ENCODE data around the gene NKPD1.

Gene NKPD1, protein sequence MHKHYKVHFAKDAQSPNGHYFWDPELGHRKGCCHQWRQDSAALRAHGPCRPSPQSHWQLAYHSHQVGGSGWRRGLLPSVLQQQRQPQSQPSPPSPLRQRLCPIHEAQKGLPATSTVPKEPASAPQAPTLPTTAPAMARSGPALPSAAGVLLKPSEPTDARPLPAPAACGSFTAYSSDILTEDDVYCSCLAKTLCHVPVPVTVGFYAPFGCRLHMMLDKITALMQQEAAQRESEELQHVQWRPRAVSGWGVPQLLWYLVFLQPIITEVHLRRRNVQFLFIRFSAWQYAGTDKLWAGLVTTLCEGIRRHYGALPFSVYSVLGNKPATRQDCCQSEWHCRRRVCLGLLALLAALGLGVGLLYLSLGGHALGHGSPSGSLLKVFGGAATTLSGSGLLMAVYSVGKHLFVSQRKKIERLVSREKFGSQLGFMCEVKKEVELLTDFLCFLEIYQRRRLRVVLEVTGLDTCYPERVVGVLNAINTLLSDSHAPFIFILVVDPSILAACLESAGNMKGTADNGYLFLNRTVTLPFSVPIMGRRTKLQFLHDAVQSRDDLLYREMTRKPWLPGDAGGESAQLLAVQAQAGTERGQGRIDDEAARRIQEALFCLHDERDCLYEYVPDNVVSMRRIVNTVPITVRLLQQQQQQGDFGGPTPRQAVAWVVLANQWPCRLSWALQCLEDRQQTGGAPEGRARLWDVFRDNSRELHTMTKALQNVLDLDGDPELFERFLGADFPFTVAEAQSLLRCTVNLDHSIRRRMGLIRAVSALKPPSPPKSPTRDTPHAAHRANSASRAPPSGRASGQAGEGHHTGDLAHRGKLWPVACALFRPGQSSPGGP

DNA sequence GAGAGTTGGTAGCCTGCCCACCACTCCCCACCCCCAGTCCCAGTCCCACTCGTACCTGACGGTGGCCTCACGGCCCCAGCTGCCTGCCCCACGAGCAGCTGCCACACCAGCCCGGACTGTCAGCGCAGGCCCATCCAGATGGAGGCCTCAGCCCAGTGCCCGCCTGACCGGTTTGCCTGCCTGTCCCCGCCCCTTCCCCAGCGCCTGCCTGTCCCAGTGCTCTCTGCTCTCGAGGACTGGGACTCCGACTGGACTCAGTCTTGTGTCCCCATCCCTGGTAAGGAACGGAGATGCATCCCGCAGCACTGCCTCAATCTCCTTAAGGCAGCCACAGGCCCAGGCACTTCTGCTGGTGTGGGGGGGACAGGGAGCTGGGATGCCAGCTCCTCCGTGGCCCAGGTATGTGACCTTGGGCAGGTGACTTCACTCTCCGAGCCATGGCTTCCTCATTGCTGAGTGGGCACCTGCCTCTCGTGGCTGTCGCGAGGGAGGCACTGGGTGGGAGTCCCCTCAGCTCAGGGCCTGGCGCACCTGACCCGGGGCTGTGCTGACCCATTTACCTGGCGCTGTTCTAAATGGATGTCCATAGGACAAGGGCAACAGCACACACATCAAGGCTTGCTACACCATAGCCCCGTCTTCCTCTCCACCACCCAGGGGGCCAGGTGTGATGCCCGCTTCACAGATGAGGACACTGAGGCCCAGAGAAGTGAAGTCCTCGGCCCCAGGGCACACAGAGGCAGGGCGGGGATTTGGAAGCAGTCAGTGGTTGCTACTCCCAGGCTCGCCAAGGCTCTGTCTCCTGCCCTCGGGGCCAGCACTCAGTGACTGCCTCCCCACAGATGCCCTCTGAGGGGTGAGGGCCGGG lies at the start of gene NKPD1:
Gene NKPD1, minus strand, starts transcription at position 113 of the 868 bp plus-strand sequence. CDS start 832 bp downstream, outside the sequence.
- DNase-seq = no peak

- no peak for DNase-seq
Measured at GRCh38 chr19:45206328-45206727, 45.5 kb upstream of the NKPD1 start.

GRCh38 chr19:45205810-45206209 lies 45.0 kb upstream of the NKPD1 start:
- no peak for DNase-seq

DNA sequence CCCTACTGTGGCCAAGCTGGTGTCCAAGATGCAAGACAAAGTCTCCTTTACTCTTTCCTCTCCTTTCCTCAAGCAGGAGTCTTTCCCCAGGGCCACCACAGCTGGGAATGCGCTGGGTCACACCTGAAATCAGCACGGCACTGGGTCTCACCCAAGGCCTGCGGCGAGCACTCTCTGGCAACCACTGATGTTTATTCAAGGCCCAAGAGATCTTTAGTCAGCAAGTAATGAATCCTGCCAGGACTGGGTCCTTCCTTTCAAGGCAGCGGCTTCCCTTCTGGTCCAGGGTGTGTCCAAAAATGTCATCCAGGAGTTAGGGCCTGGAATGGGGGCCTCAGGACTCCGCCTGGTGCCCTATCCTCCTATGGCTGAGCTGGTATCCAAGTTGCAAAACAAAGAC lies 41.9 kb upstream of the NKPD1 start:
- no peak for DNase-seq

DNA sequence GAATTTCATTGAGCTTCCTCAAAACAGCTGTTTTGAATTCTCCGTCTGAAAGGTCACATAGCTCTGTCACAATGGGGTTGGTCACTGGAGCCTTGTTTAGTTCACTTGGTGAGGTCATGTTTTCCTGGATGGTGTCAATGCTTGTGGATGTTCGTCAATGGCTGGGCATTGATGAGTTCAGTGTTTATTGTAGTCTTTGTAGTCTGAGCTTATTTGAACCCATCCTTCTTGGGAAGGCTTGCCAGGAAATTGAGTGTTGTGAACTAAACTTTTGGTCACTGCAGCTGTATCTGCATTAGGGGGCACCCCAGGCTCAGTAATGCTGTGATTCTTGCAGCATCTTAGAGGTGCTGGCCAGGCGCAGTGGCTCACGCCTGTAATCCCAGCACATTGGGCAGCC lies 39.8 kb upstream of the NKPD1 start:
- peak; percentile 62 for DNase-seq

GRCh38 chr19:45195764-45196163 lies 35.0 kb upstream of the NKPD1 start:
- DNase-seq = no peak

DNA sequence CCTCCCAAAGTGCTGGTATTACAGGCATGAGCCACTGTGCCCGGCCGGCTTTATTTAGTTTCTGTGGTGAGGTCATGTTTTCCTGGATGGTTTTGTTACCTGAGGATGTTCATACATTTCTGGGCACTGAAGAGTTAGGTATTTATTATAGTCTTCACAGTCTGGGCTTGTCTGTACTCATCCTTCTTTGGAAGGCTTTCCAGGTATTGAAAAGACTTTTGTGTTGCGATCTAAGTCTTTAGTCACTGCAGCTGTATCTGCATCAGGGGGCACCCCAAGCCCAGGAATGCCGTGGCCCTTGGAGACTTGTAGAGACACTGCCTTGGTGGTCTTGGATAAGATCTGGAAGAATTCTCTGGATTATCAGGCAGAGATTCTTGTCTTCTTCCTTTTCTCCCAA lies 30.6 kb upstream of the NKPD1 start:
- DNase-seq = no peak

GRCh38 chr19:45189971-45190370 lies 29.2 kb upstream of the NKPD1 start:
- DNase-seq = no peak

DNA sequence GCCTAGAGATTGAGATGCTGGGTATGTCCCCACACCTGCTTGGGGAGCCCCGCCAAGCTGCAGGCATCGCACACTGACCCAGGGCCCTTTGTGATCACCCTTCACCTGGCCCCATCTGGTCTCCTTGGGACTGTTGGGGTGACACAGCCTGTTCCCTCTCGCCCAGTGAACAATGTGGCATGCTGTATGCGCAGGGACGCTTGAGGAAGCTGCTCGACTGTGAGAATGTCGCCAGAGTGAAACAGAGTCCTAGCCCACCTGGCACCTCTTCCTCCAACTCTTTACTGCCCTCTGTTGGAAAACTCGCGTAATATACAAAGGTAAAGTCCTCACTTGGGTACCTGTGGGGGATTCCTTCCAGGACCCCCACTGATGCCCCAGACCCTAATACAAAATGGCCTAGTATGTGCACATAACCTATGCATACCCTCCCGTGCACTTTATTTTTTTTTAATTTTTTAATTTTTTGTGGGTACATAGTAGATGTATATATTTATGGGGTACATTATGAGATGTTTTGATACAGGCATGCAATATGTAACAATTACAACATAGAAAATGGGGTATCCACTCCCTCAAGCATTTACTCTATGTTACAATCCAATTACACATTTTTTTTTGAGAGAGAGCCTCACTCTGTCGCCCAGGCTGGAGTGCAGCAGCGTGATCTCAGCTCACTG lies 26.8 kb upstream of the NKPD1 start:
- DNase-seq = peak; percentile 72

GRCh38 chr19:45186509-45187334 lies 25.9 kb upstream of the NKPD1 start:
- no peak for DNase-seq

DNA sequence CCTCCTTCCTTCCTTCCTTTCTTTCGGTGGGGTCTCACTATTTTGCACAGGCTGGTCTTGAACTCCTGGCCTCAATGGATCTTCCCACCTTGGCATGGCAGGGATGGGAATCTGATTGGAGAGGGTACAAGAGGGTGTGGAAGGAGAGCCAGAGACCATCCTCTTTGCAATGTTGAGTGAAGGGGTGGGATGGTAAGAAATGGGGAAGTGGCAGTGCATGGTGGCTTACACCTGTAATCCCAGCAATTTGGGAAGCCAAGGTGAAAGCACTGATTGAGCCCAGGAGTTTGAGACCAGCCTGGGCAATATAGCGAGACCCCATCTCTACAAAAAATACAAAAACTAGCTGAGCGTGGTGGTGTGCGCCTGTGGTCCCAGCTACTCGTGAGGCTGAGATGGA lies 23.3 kb upstream of the NKPD1 start:
- no peak for DNase-seq

DNA sequence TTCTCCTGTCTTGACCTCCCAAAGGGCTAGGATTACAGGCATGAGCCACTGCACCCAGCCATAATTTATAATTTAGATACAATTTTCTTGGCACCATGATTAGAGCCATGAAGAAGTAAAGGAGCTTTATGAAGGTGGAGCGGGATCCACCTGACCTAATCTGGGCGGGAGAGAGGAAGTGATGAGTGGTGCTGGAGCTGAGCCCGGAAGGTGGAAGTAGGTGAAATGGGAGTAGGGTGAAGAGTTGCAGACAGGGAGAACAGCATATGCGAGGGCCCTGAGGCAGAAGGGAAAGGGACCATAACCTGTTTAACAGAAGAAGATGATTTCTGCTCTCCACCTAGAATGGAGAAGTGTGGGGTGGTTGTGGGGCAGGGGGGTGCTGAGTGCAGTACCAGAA lies 22.0 kb upstream of the NKPD1 start:
- DNase-seq = no peak

- no peak for DNase-seq
Measured at GRCh38 chr19:45180936-45181335, 20.2 kb upstream of the NKPD1 start.

DNA sequence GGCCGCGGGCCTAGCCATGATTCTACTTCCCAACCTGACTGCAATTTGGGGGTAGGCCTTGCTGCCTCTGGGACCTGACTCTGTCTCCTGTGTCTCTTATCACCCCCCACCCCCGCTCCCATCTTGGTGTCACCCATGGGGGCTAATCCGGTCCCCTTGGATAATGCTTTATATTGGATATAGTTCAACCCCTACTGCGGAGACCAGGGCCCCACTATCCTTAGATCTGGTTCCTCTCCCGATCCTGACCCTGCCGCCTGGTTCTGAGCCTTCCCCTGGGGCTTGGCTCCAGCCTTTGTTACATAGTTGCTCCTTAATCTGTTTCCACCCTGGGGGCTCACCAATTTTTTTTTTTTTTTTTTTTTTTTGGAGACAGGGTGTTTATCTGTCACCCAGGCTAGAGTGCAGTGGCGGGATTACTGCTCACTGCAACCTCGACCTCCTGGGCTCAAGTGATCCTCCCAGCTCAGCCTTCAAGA lies 19.1 kb upstream of the NKPD1 start:
- DNase-seq = peak; percentile 31

- peak; percentile 50 for DNase-seq
Measured at GRCh38 chr19:45179072-45179891, 18.5 kb upstream of the NKPD1 start.

GRCh38 chr19:45178262-45179071 lies 17.7 kb upstream of the NKPD1 start, which contains the start of gene BLOC1S3:
Gene BLOC1S3, plus strand, starts transcription at chr19:45178784. Its CDS starts 513 bp downstream, at chr19:45179297.
- peak; percentile 100 for DNase-seq

DNA sequence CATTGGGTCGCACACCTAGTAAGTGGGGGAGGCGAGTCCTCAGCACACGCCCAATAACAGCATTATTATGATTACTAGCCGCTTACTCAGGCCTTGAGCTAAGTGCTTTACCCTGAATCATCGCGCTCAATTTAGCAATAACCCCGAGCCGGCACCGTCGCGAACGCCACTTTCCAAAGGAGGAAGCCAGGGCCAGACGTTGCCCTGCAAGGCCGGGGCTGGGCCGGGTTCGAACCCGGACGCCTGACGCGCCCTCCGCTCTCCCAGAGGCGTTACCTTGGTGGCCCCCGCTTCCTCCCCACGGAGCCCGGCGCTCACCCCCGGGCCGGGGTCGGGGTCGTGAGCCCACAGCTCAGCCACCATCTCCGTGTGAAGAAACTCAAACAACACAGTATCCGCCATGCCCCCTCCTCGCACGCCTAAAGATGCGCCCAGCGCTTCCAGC lies 17.1 kb upstream of the NKPD1 start, which contains the start of gene TRAPPC6A:
Gene TRAPPC6A, minus strand, starts transcription at position 421 of the 445 bp plus-strand sequence. Its CDS starts 19 bp downstream, at position 402.
- DNase-seq = peak; percentile 76

DNA sequence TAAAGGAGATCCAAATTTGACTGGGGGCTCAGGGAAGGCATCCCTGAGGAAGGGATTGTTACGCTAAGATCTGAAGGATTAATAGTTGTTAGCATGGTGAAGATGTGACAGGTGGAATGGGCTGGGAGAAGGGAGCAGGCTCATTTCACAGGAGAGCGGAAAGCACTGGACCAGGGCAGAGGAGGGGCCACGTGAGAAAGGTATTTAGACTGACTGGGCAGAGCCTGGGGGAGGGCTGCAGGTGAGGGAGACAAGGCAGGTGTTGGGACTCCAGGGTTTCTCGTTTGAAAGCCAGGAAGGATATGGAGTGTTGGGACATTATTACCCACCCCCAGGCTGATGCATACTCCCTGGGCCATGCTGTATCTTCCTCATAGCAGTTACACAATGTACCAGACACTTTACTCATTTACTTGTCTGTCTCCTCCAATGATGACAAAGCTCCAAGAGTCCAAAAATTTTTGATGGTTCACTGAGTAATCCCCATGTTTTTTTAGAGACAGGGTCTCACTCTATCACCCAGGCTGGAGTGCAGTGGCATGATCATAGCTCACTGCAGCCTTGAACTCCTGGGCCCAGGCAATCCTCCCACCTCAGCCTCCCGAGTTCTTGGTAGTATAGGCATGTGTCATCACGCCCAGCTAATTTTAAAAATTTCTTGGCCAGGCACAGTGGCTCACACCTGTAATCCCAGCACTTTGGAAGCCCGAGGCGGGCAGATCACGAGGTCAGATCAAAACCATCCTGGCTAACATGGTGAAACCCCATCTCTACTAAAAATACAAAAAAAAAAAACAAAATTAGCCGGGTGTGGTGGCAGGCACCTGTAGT lies 14.9 kb upstream of the NKPD1 start:
- DNase-seq = no peak

All from hematopoietic multipotent progenitor cell treated with erythropoietin and hydrocortisone succinate and interleukin-3 and kit ligand, for 4 days (in vitro differentiated cells).